Measurements from ENCODE around the gene ZNF146. TPM values are rescaled to one million over a fixed set of nuclear protein-coding genes. Genes with fewer than 3 reads are reported as not detected.

ZNF146 gene
- total RNA-seq, 4 donors from 2014 or later, result 69.6 to 127 (median 79.7) TPM

GRCh38 chr19:36201684-36202083 lies 13.2 kb upstream of the ZNF146 start:
- intact Hi-C loops (cut with DNase I), result no loop called here
- WGBS, 2 donors, result 95 to 99% methylated on average over 6 of the region's 6 CpGs
- no peaks in the 10 kb centered on the region for H3K27me3 ChIP-seq
- no peak overlapping the region for H3K4me3 ChIP-seq (replicated peaks in 1 of 3)
- no peaks in the 10 kb centered on the region for H3K36me3 ChIP-seq
- H3K27ac ChIP-seq, result no peak overlapping the region
- TF ChIP-seq CTCF (IDR thresholded peaks at IDR 0.05), result no peak
- no peak for TF ChIP-seq POLR2A (IDR thresholded peaks at IDR 0.05)
- DNase-seq, result no peak
- no peaks in the 10 kb centered on the region for H3K4me1 ChIP-seq
- no peaks in the 10 kb centered on the region for H3K9me3 ChIP-seq

- no peak overlapping the region for H3K4me3 ChIP-seq (replicated peaks in 1 of 3)
- no peaks in the 10 kb centered on the region for H3K27me3 ChIP-seq
- no peak for DNase-seq
- no peaks in the 10 kb centered on the region for H3K36me3 ChIP-seq
- TF ChIP-seq CTCF (IDR thresholded peaks at IDR 0.05) (no peak), POLR2A (IDR thresholded peaks at IDR 0.05) (no peak)
- no peaks in the 10 kb centered on the region for H3K9me3 ChIP-seq
- intact Hi-C loops (cut with DNase I), result no loop called here
- H3K4me1 ChIP-seq, result no peaks in the 10 kb centered on the region
- H3K27ac ChIP-seq, result no peak overlapping the region
- 93 to 99% methylated on average over 4 of the region's 4 CpGs for WGBS, 2 donors
Measured at GRCh38 chr19:36203293-36203692, 11.6 kb upstream of the ZNF146 start.

GRCh38 chr19:36207605-36208252 lies 7.2 kb upstream of the ZNF146 start:
- DNase-seq, result no peak
- Histone ChIP-seq H3K27ac (no peak overlapping the region), H3K4me3 (replicated peaks in 1 of 3) (no peak overlapping the region), H3K4me1 (no peaks in the 10 kb centered on the region), H3K36me3 (no peaks in the 10 kb centered on the region), H3K27me3 (no peaks in the 10 kb centered on the region), H3K9me3 (no peaks in the 10 kb centered on the region)
- TF ChIP-seq POLR2A (IDR thresholded peaks at IDR 0.05) (no peak), CTCF (IDR thresholded peaks at IDR 0.05) (no peak)
- intact Hi-C loops (cut with DNase I), result no loop called here
- WGBS, 2 donors, result 94 to 95% methylated on average over 3 of the region's 3 CpGs

- intact Hi-C loops (cut with DNase I), result no loop called here
- no peaks in the 10 kb centered on the region for H3K4me1 ChIP-seq
- no peaks in the 10 kb centered on the region for H3K27me3 ChIP-seq
- no peaks in the 10 kb centered on the region for H3K36me3 ChIP-seq
- no peaks in the 10 kb centered on the region for H3K9me3 ChIP-seq
- H3K27ac ChIP-seq, result no peak overlapping the region
- 96 to 97% methylated on average over 7 of the region's 7 CpGs for WGBS, 2 donors
- TF ChIP-seq POLR2A (IDR thresholded peaks at IDR 0.05) (no peak), CTCF (IDR thresholded peaks at IDR 0.05) (no peak)
- no peak for DNase-seq
- H3K4me3 ChIP-seq (replicated peaks in 1 of 3), result no peak overlapping the region
Measured at GRCh38 chr19:36209372-36209771, 5.5 kb upstream of the ZNF146 start.

GRCh38 chr19:36210497-36210896 lies 4.4 kb upstream of the ZNF146 start:
- H3K27me3 ChIP-seq, result no peaks in the 10 kb centered on the region

More at GRCh38 chr19:36210497-36210896, 4.4 kb upstream of the ZNF146 start:
- intact Hi-C loops (cut with DNase I), result loop anchor here (10.0 kb wide), 1 partner anchor 274 kb away; the partner anchor contains the start of gene ZNF566
- Histone ChIP-seq H3K4me3 (replicated peaks in 1 of 3) (no peak overlapping the region), H3K27ac (no peak overlapping the region), H3K36me3 (no peaks in the 10 kb centered on the region), H3K4me1 (no peaks in the 10 kb centered on the region), H3K9me3 (no peaks in the 10 kb centered on the region)
- WGBS, 2 donors, result 96 to 97% methylated on average over 8 of the region's 8 CpGs
- no peak for TF ChIP-seq CTCF (IDR thresholded peaks at IDR 0.05)
- no peak for DNase-seq

Measured in thyroid gland (tissue), 4 donors.